ENCODE measurements around the gene TTC7B.

GRCh38 chr14:90648421-90648820 is 167.8 kb downstream of the TTC7B start:
- no peak for TF ChIP-seq STAT6 (CRISPR knock-in tag; IDR thresholded peaks at IDR 0.05)
- TF ChIP-seq RBM22 (IDR thresholded peaks at IDR 0.05; ENCODE audit: low read depth, low read length, poor library complexity, severe bottlenecking) = no peak
- TF ChIP-seq KDM2B (CRISPR knock-in tag; IDR thresholded peaks at IDR 0.05) = no peak
- TF ChIP-seq CTCF (IDR thresholded peaks at IDR 0.05 in 2 of 3, conservative IDR thresholded peaks at IDR 0.05 in 1 of 3; ENCODE audit: insufficient read depth in 2 of 3, low read depth in 1 of 3, low read length in 3 of 3) = no peak
- no peak for TF ChIP-seq CHCHD3 (CRISPR knock-in tag; IDR thresholded peaks at IDR 0.05)
- TF ChIP-seq ZBTB26 (CRISPR knock-in tag; IDR thresholded peaks at IDR 0.05) = no peak
- no peak for TF ChIP-seq GTF2F1 (IDR thresholded peaks at IDR 0.05; ENCODE audit: low read depth, low read length)
- TF ChIP-seq ZNF561 (CRISPR knock-in tag; conservative IDR thresholded peaks at IDR 0.05) = no peak
- no peak for TF ChIP-seq FOS (IDR thresholded peaks at IDR 0.05; ENCODE audit: extremely low read depth, insufficient read length)
- TF ChIP-seq ZNF133 (CRISPR knock-in tag; IDR thresholded peaks at IDR 0.05) = no peak
- no peak for TF ChIP-seq RFX7 (CRISPR knock-in tag; IDR thresholded peaks at IDR 0.05)
- no peak for TF ChIP-seq JUN (IDR thresholded peaks at IDR 0.05; ENCODE audit: borderline replicate concordance, low read depth, low read length)
- no peak for TF ChIP-seq JUN (CRISPR knock-in tag; IDR thresholded peaks at IDR 0.05; ENCODE audit: borderline replicate concordance)

All from K562 (cell line).